Measurements from ENCODE around the gene COX6B1.

Gene COX6B1

DNA sequence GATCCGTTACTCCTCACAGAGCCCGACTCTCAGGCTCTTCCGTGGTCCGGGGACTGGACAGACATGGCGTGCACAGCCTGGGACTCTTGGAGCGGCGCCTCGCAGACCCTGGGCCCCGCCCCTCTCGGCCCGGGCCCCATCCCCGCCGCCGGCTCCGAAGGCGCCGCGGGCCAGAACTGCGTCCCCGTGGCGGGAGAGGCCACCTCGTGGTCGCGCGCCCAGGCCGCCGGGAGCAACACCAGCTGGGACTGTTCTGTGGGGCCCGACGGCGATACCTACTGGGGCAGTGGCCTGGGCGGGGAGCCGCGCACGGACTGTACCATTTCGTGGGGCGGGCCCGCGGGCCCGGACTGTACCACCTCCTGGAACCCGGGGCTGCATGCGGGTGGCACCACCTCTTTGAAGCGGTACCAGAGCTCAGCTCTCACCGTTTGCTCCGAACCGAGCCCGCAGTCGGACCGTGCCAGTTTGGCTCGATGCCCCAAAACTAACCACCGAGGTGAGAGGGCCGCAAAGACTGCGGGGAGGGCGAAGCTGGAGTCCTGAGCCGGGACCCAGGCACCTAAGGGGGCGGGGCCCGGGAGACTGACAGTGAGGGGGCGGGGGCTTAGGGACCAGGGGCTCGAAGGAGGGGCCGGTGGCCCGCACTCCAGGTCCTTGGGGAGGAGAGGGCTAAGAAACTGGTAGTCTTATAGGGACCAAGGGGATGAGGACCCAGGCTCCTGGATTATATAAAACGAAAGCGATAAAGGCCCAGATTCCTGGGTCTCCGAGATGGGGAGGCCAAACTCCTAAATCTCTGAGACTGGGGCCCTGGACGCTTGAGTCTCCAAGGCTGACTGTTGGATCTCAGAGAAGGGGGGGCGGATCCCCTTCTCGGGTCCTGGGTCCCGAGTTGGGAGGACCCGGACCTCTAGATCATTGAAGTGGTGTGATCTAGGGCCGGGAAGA is 4.6 kb upstream of the COX6B1 start:
- peak overlapping the region; percentile 70 for H4K91ac ChIP-seq (ENCODE audit: low read length)
- H3K4me3 ChIP-seq (ENCODE audit: insufficient read depth in 1 of 2, low read depth in 1 of 2, low read length in 2 of 2) = peak overlapping the region; percentile 73 to 86
- H3K9ac ChIP-seq (ENCODE audit: low read length) = peak overlapping the region; percentile 78
- H2BK120ac ChIP-seq (ENCODE audit: low read depth, low read length) = peak overlapping the region; percentile 86
- H3K27ac ChIP-seq (ENCODE audit: low read length, poor library complexity, severe bottlenecking) = peak overlapping the region; percentile 93
- H3K18ac ChIP-seq (ENCODE audit: low read depth in 1 of 2, low read length in 2 of 2) = peak overlapping the region; percentile 95 to 96
- peak overlapping the region; percentile 83 for H3K4me2 ChIP-seq (ENCODE audit: low read length, poor library complexity, severe bottlenecking)
- H3K79me1 ChIP-seq (replicated peaks; ENCODE audit: low read length, poor library complexity, severe bottlenecking) = peaks cover 1% of the 10 kb centered on the region
- no peak overlapping the region for H2BK5ac ChIP-seq (ENCODE audit: low read depth, low read length, poor library complexity, severe bottlenecking)
- peaks cover 22% of the 10 kb centered on the region for H3K4me1 ChIP-seq (ENCODE audit: control insufficient read depth, insufficient read depth, low read depth, low read length)
- no peak overlapping the region for H3K23ac ChIP-seq (ENCODE audit: low read length in 2 of 2)
- H2BK15ac ChIP-seq (ENCODE audit: low read depth, poor library complexity, severe bottlenecking) = peak overlapping the region; percentile 84
- peak; percentile 88 for DNase-seq
- H3K4ac ChIP-seq (ENCODE audit: low read depth in 1 of 2, low read length in 2 of 2) = peak overlapping the region in 1 of 2 experiments; percentile 81
- under 1% methylated on average over 68 of the region's 69 CpGs for WGBS
- H2AFZ ChIP-seq (ENCODE audit: low read depth, low read length) = peak overlapping the region; percentile 83
- peak overlapping the region; percentile 61 to 75 for H2BK12ac ChIP-seq (ENCODE audit: low read length in 2 of 2)
- H3K27me3 ChIP-seq (ENCODE audit: control insufficient read depth in 1 of 2, insufficient read depth in 1 of 2, low read length in 2 of 2) = no peaks in the 10 kb centered on the region
- H3K36me3 ChIP-seq (ENCODE audit: control insufficient read depth in 1 of 2, insufficient read depth in 2 of 2, low read depth in 1 of 2, low read length in 2 of 2) = peaks cover 0 to under 1% of the 10 kb centered on the region in 2 experiments
- no peaks in the 10 kb centered on the region for H3K9me3 ChIP-seq (ENCODE audit: control insufficient read depth, low read length)
- H3K14ac ChIP-seq (ENCODE audit: low read length in 2 of 2) = peak overlapping the region in 1 of 2 experiments; percentile 66
- H2AK5ac ChIP-seq (ENCODE audit: low read length, severe bottlenecking) = no peak overlapping the region
- H4K8ac ChIP-seq (ENCODE audit: low read length) = peak overlapping the region; percentile 88

DNA sequence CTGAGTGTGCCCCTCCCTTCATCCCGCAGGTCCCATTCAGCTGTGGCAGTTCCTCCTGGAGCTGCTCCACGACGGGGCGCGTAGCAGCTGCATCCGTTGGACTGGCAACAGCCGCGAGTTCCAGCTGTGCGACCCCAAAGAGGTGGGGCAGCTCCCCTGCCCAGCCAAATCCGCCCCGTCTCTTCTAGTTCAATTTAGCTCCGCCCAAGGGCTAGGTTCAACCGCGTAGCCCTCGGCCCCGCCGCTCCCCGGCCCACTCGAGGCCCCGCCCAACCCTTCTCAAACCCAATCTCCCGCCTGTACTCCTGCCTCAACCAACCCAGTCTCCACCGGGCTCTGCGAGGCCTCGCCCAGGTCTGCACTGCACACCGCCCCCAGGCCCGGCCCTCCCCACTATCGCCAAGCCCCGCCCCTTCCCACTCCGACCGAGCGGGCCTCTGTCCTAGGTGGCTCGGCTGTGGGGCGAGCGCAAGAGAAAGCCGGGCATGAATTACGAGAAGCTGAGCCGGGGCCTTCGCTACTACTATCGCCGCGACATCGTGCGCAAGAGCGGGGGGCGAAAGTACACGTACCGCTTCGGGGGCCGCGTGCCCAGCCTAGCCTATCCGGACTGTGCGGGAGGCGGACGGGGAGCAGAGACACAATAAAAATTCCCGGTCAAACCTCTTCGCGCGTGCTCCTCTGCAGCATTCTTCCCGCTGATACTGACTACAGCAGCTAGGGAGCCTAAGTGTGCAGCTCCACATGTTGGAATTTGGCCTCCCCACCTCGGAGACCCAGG is 3.7 kb upstream of the COX6B1 start:
- Histone ChIP-seq H3K14ac (ENCODE audit: low read length in 2 of 2) (peak overlapping the region in 1 of 2 experiments; percentile 79), H3K27me3 (ENCODE audit: control insufficient read depth in 1 of 2, insufficient read depth in 1 of 2, low read length in 2 of 2) (no peaks in the 10 kb centered on the region), H2AK5ac (ENCODE audit: low read length, severe bottlenecking) (no peak overlapping the region), H2BK12ac (ENCODE audit: low read length in 2 of 2) (peak overlapping the region in 1 of 2 experiments; percentile 70), H2BK5ac (ENCODE audit: low read depth, low read length, poor library complexity, severe bottlenecking) (no peak overlapping the region), H2BK120ac (ENCODE audit: low read depth, low read length) (peak overlapping the region; percentile 58), H3K4ac (ENCODE audit: low read depth in 1 of 2, low read length in 2 of 2) (peak overlapping the region in 1 of 2 experiments; percentile 81), H3K36me3 (ENCODE audit: control insufficient read depth in 1 of 2, insufficient read depth in 2 of 2, low read depth in 1 of 2, low read length in 2 of 2) (no peaks in the 10 kb centered on the region), H3K27ac (ENCODE audit: low read length, poor library complexity, severe bottlenecking) (peak overlapping the region; percentile 79), H4K91ac (ENCODE audit: low read length) (no peak overlapping the region), H3K4me2 (ENCODE audit: low read length, poor library complexity, severe bottlenecking) (peak overlapping the region; percentile 83), H3K4me3 (ENCODE audit: insufficient read depth in 1 of 2, low read depth in 1 of 2, low read length in 2 of 2) (peak overlapping the region; percentile 57 to 86), H2AFZ (ENCODE audit: low read depth, low read length) (peak overlapping the region; percentile 94), H3K23ac (ENCODE audit: low read length in 2 of 2) (no peak overlapping the region), H2BK15ac (ENCODE audit: low read depth, poor library complexity, severe bottlenecking) (no peak overlapping the region), H3K9me3 (ENCODE audit: control insufficient read depth, low read length) (no peaks in the 10 kb centered on the region), H3K4me1 (ENCODE audit: control insufficient read depth, insufficient read depth, low read depth, low read length) (peaks cover 23% of the 10 kb centered on the region), H3K9ac (ENCODE audit: low read length) (peak overlapping the region; percentile 78), H3K18ac (ENCODE audit: low read depth in 1 of 2, low read length in 2 of 2) (peak overlapping the region; percentile 80 to 88), H4K8ac (ENCODE audit: low read length) (peak overlapping the region; percentile 71), H3K79me1 (replicated peaks; ENCODE audit: low read length, poor library complexity, severe bottlenecking) (peaks cover 1% of the 10 kb centered on the region)
- DNase-seq = peak; percentile 97
- WGBS = 1% methylated on average over 60 of the region's 60 CpGs

DNA sequence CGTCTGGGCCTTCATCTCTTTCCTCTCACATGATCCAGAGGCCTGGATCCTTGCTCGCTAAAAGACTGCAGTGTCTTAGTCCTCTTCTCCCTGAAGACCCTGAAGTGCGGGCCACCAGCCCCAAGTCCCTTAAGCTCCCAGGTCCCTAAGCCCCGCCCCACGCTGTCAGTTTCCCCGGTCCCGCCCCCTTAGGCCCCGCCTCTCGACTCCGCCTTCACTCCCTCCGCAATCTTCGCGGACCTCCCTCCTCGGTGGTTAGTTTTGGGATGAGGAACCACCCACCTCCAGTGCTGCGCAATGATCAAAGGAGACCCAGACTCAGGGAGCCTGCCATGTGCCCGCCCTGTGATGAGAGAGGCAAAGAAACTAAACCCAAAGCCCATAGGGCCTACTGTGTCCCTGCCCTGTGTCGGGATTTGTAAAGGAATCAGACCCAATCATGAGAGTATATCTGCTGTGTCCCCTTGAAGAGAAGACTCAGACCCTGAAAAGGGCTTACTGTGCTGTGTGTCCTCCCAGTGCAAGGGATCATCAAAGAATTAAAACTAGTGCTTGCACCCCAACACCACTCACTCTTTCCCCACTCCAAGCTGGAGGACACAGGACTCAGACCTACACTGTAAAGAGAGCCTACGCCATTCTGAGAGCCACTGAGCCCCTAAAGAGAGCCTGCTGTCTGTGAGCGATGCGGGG is 3.0 kb upstream of the COX6B1 start:
- Histone ChIP-seq H2AK5ac (ENCODE audit: low read length, severe bottlenecking) (no peak overlapping the region), H3K4me1 (ENCODE audit: control insufficient read depth, insufficient read depth, low read depth, low read length) (peaks cover 23% of the 10 kb centered on the region), H3K27me3 (ENCODE audit: control insufficient read depth in 1 of 2, insufficient read depth in 1 of 2, low read length in 2 of 2) (no peaks in the 10 kb centered on the region), H3K27ac (ENCODE audit: low read length, poor library complexity, severe bottlenecking) (peak overlapping the region; percentile 53), H3K4me3 (ENCODE audit: insufficient read depth in 1 of 2, low read depth in 1 of 2, low read length in 2 of 2) (peak overlapping the region; percentile 55 to 86), H3K9ac (ENCODE audit: low read length) (peak overlapping the region; percentile 75), H3K4ac (ENCODE audit: low read depth in 1 of 2, low read length in 2 of 2) (peak overlapping the region in 1 of 2 experiments; percentile 49), H3K14ac (ENCODE audit: low read length in 2 of 2) (peak overlapping the region in 1 of 2 experiments; percentile 79), H3K36me3 (ENCODE audit: control insufficient read depth in 1 of 2, insufficient read depth in 2 of 2, low read depth in 1 of 2, low read length in 2 of 2) (peaks cover 0 to 1% of the 10 kb centered on the region in 2 experiments), H2AFZ (ENCODE audit: low read depth, low read length) (peak overlapping the region; percentile 94), H4K91ac (ENCODE audit: low read length) (no peak overlapping the region), H4K8ac (ENCODE audit: low read length) (peak overlapping the region; percentile 4), H3K23ac (ENCODE audit: low read length in 2 of 2) (no peak overlapping the region), H3K79me1 (replicated peaks; ENCODE audit: low read length, poor library complexity, severe bottlenecking) (peaks cover 1% of the 10 kb centered on the region), H2BK5ac (ENCODE audit: low read depth, low read length, poor library complexity, severe bottlenecking) (no peak overlapping the region), H2BK12ac (ENCODE audit: low read length in 2 of 2) (peak overlapping the region in 1 of 2 experiments; percentile 4), H3K4me2 (ENCODE audit: low read length, poor library complexity, severe bottlenecking) (peak overlapping the region; percentile 83), H3K18ac (ENCODE audit: low read depth in 1 of 2, low read length in 2 of 2) (peak overlapping the region; percentile 11 to 54), H2BK15ac (ENCODE audit: low read depth, poor library complexity, severe bottlenecking) (no peak overlapping the region), H3K9me3 (ENCODE audit: control insufficient read depth, low read length) (no peaks in the 10 kb centered on the region), H2BK120ac (ENCODE audit: low read depth, low read length) (no peak overlapping the region)
- WGBS = 15% methylated on average over 20 of the region's 20 CpGs
- no peak for DNase-seq

Measured in mesenchymal stem cell (in vitro differentiated cells and primary cell).